Neuron (in vitro differentiated cells): Measurements from ENCODE around the gene LCMT1.

ENCODE experiments used
- H2AFZ ChIP-seq: one replicate; pipeline ENCODE4 v1.6.1; 2013; ENCODE audit warnings: low read depth, mild to moderate bottlenecking, inconsistent platforms, low read length, moderate library complexity
- H3K27me3 ChIP-seq: one replicate; pipeline ENCODE4 v1.6.1; 2013; ENCODE audit warnings: low read length; ENCODE audit not compliant: insufficient read depth
- H3K36me3 ChIP-seq: one replicate; pipeline ENCODE4 v1.6.1; 2013; ENCODE audit warnings: low read length; ENCODE audit not compliant: insufficient read depth
- H3K4me1 ChIP-seq: one replicate; pipeline ENCODE4 v1.6.1; 2013; ENCODE audit warnings: low read length; ENCODE audit not compliant: insufficient read depth
- H3K4me3 ChIP-seq: 2 replicates; pipeline ENCODE4 v1.5.1; 2013; ENCODE audit warnings: mild to moderate bottlenecking, low read length, moderate library complexity
- H3K9me3 ChIP-seq: one replicate; pipeline ENCODE4 v1.6.1; 2013; ENCODE audit warnings: low read length

Gene LCMT1

GRCh38 chr16:25081702-25082101 is 29.8 kb upstream of the LCMT1 start:
- no peaks in the 10 kb centered on the region for H3K9me3 ChIP-seq
- no peaks in the 10 kb centered on the region for H3K36me3 ChIP-seq
- H3K4me1 ChIP-seq: no peaks in the 10 kb centered on the region
- H3K27me3 ChIP-seq: no peaks in the 10 kb centered on the region
- no peak overlapping the region for H3K4me3 ChIP-seq
- H2AFZ ChIP-seq: no peak overlapping the region

- no peaks in the 10 kb centered on the region for H3K36me3 ChIP-seq
- no peaks in the 10 kb centered on the region for H3K27me3 ChIP-seq
- no peak overlapping the region for H2AFZ ChIP-seq
- H3K4me3 ChIP-seq: no peak overlapping the region
- no peaks in the 10 kb centered on the region for H3K9me3 ChIP-seq
- H3K4me1 ChIP-seq: no peaks in the 10 kb centered on the region
These were observed 28.5 kb upstream of the LCMT1 start for GRCh38 chr16:25083065-25083464.

DNA sequence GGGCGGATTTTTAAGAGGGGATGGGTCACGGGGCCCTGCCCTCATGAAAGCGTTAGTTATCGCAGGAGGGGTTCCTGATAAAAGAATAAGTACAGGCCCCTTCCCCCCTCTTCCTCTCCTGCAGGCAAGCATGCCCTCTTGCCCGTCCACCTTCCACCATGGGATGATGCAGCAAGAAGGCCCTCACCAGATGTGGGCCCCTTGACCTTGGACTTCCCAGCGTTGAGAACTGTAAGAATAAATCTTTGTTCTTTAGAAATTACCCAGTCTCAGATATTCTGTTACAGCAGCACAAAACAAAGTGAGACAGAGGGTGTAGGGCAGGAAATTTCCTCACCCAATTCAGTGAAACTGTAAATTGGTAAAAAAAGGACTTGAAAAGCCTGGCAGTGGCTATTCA is 27.8 kb upstream of the LCMT1 start:
- no peak overlapping the region for H3K4me3 ChIP-seq
- H3K4me1 ChIP-seq: no peaks in the 10 kb centered on the region
- no peaks in the 10 kb centered on the region for H3K9me3 ChIP-seq
- H2AFZ ChIP-seq: no peak overlapping the region
- no peaks in the 10 kb centered on the region for H3K36me3 ChIP-seq
- H3K27me3 ChIP-seq: no peaks in the 10 kb centered on the region

GRCh38 chr16:25084797-25085196 is 26.7 kb upstream of the LCMT1 start:
- H2AFZ ChIP-seq: no peak overlapping the region
- no peaks in the 10 kb centered on the region for H3K9me3 ChIP-seq
- H3K4me1 ChIP-seq: no peaks in the 10 kb centered on the region
- H3K27me3 ChIP-seq: no peaks in the 10 kb centered on the region
- H3K36me3 ChIP-seq: no peaks in the 10 kb centered on the region
- H3K4me3 ChIP-seq: no peak overlapping the region

DNA sequence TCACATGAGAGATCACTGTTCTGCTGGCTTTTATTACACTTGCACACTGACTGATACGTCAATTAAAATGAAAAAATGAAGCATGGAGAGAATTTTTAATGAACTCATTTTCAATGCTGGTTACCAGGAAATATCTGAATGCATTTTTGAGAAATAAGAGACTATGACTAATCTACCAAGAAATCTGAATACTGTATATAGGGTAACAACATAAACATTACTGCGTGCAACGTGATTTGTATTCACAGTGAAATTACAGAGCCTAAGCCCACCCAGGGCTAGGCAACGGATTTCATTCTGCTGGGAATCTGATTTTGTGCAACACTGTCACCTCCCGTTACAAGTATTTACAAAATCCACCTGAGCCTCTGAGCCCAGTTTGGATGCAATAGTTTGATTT is 23.8 kb upstream of the LCMT1 start:
- H3K9me3 ChIP-seq: no peaks in the 10 kb centered on the region
- no peaks in the 10 kb centered on the region for H3K27me3 ChIP-seq
- no peak overlapping the region for H3K4me3 ChIP-seq

DNA sequence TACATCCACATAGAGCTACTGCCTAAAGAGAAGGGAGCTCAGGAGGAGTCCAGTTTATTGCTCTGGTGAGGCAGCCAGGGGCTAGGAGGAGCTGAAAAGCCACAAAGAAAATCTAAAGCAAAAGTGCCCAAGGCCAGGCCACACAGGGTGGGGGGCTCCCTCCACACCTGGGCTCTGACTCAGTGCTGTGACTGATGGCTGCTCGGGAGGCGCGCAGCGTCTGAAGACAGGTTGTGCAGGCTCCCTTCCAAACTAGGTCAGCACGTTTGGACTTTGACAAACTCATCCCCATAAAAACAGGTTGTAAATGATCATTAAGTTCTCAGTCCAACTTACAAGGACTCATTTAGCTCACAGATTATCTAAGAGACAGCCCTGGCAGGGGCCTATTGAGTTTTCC is 22.2 kb upstream of the LCMT1 start:
- Histone ChIP-seq H3K4me1 (no peaks in the 10 kb centered on the region), H3K27me3 (no peaks in the 10 kb centered on the region), H3K4me3 (no peak overlapping the region), H3K36me3 (no peaks in the 10 kb centered on the region), H3K9me3 (no peaks in the 10 kb centered on the region), H2AFZ (no peak overlapping the region)

More for the DNA sequence above, 23.8 kb upstream of the LCMT1 start:
- no peaks in the 10 kb centered on the region for H3K36me3 ChIP-seq
- H3K4me1 ChIP-seq: no peaks in the 10 kb centered on the region
- H2AFZ ChIP-seq: no peak overlapping the region

GRCh38 chr16:25092441-25092840 is 19.1 kb upstream of the LCMT1 start:
- Histone ChIP-seq H3K4me3 (no peak overlapping the region), H3K9me3 (no peaks in the 10 kb centered on the region), H3K27me3 (no peaks in the 10 kb centered on the region), H3K36me3 (no peaks in the 10 kb centered on the region), H3K4me1 (peaks cover 5% of the 10 kb centered on the region), H2AFZ (no peak overlapping the region)

GRCh38 chr16:25093208-25094061 is 18.1 kb upstream of the LCMT1 start:
- Histone ChIP-seq H3K36me3 (no peaks in the 10 kb centered on the region), H2AFZ (no peak overlapping the region), H3K4me3 (no peak overlapping the region), H3K9me3 (no peaks in the 10 kb centered on the region), H3K27me3 (no peaks in the 10 kb centered on the region), H3K4me1 (peaks cover 6% of the 10 kb centered on the region)

- H3K4me1 ChIP-seq: peaks cover 6% of the 10 kb centered on the region
- H3K36me3 ChIP-seq: no peaks in the 10 kb centered on the region
- no peak overlapping the region for H2AFZ ChIP-seq
- H3K9me3 ChIP-seq: no peaks in the 10 kb centered on the region
- H3K27me3 ChIP-seq: no peaks in the 10 kb centered on the region
- H3K4me3 ChIP-seq: no peak overlapping the region
These were observed 16.9 kb upstream of the LCMT1 start for GRCh38 chr16:25094596-25094995.

DNA sequence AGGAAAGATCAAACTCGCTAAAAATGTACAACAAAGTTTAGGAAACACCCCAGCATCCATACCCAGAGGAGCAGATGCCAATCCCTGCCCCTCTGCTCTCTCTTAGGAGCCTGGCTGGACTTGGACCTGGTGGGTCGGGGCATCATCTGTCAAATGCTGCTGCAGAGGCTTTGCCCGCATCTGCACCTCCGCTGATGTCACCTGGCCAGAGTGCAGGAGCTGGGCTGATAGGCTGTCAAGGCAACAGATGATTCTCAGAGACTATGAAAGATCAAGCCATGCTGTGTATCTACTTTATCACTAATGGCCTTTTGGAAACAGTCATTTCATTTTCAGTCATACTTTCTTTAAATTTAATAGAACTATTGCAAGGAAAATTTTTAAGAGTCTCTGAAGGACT is 15.9 kb upstream of the LCMT1 start:
- Histone ChIP-seq H2AFZ (no peak overlapping the region), H3K36me3 (no peaks in the 10 kb centered on the region), H3K9me3 (no peaks in the 10 kb centered on the region), H3K27me3 (no peaks in the 10 kb centered on the region), H3K4me3 (no peak overlapping the region), H3K4me1 (peaks cover 6% of the 10 kb centered on the region)

DNA sequence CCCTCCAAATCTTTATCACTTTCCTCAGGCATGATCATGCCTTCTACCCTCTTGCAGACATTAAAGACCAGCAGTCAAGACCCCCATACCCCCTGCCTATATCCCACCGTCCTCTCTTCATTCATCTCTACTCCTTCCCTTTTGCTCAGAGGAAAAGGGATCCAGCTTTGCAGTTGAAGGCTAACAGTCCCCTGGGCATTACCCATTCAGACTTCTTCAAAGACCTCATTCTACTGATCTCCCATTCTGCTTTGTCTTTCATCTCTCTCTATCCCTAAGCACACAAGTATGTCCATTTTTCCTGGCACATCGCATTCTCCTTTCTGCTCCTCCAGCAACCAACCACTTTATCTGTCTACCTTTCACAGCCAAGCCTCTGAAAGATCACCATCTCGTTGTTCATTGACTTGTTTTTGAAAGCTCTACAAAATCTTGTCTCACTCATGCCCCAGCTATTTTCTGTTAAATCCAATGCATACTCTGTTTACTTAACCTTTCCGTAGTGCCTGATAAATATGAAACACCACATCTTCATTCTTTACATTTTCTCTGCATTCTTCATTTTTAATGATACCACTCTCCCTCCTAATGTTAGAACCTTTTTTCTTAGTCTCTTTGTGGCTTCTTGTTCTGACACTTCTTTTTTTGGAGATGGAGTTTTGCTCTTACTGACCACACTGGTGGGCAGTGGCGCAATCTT is 14.1 kb upstream of the LCMT1 start:
- H3K27me3 ChIP-seq: no peaks in the 10 kb centered on the region
- no peak overlapping the region for H3K4me3 ChIP-seq
- H3K36me3 ChIP-seq: no peaks in the 10 kb centered on the region
- peaks cover 6% of the 10 kb centered on the region for H3K4me1 ChIP-seq
- no peak overlapping the region for H2AFZ ChIP-seq
- H3K9me3 ChIP-seq: no peaks in the 10 kb centered on the region

DNA sequence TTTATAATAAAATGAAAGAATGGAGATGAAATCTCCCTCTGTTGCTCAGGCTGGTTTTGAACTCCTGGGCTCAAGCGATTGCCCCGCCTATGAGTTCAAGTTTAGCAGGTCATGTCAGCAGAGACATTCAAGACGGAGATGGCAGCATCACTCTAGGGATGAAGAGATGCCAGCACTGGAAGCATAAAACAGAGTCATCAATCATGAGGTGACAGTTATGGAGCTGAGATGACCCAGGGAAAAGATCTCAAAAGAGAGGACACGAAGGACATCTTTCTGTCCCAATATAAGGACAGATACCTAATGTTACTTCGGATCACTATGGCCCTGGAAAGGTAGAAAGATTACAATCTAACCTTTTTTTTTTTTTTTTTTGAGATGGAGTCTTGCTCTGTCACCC is 11.0 kb upstream of the LCMT1 start:
- H3K36me3 ChIP-seq: no peaks in the 10 kb centered on the region
- H3K4me1 ChIP-seq: peaks cover 6% of the 10 kb centered on the region
- H3K4me3 ChIP-seq: no peak overlapping the region

DNA sequence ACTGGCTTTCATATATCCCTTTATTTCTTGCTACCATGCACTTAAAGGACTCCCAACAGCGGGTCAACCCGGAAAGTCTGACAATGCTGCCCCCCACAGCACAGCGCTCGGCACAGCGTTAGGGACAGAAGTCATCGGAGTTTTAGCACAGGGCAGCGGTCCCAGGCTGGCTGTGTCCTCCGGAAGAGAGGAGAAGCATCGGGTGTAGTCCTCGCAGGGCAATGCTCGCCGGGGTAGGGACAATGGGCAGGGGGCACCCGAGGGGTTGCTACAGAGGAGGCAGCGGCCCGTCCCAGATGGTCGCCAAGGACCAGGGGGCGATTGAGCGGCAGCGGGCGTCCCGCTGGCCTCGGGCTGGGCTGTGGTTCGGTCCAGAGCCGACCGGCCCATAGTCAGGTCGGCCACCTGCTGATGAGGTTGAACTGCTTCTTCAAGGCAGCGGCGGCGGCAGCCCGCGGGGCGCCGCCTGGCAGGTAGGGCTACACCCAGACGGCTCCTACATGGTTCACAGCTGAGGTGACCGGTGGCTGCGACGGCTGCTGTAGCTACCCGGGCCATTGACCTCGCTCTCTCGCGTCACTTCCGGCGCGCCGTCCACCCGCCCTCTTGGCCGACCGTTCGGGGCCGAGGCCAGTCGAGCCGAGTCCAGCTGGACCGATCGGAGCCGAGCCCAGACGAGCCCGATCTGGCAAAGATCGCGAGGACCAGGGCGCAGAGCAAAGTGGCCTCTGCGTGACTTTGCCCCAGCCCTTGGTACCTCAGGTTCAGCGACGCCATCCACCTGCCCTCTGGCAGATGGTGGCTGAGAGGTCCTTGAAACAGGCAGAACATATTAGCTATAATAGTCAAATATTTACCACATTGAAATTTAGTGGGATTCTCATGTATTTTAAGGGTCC is 4.7 kb upstream of the LCMT1 start:
- H3K27me3 ChIP-seq: no peaks in the 10 kb centered on the region
- H3K4me3 ChIP-seq: peak overlapping the region; percentile 60
- peaks cover 14% of the 10 kb centered on the region for H3K4me1 ChIP-seq
- H3K36me3 ChIP-seq: no peaks in the 10 kb centered on the region
- H3K9me3 ChIP-seq: no peaks in the 10 kb centered on the region
- peak overlapping the region; percentile 62 for H2AFZ ChIP-seq

More for the DNA sequence above, 11.0 kb upstream of the LCMT1 start:
- Histone ChIP-seq H3K9me3 (no peaks in the 10 kb centered on the region), H2AFZ (no peak overlapping the region), H3K27me3 (no peaks in the 10 kb centered on the region)
